Inferior parietal cortex (tissue), 1 donor: Measurements from ENCODE around the gene FSD2.
"Not testable (repeated sequence)": the region's sequence is repeated elsewhere in the genome, so short reads cannot be mapped to it uniquely, and the experiment has no call there.

Experiments
- DNase-seq: peaks from one replicate; pipeline ENCODE4 v3.0.0-alpha.2; 2016; ENCODE audit errors: extremely low spot score

The FSD2 gene

GRCh38 chr15:82792068-82792467 lies 13.8 kb downstream of the FSD2 start:
- no peak for DNase-seq

DNA sequence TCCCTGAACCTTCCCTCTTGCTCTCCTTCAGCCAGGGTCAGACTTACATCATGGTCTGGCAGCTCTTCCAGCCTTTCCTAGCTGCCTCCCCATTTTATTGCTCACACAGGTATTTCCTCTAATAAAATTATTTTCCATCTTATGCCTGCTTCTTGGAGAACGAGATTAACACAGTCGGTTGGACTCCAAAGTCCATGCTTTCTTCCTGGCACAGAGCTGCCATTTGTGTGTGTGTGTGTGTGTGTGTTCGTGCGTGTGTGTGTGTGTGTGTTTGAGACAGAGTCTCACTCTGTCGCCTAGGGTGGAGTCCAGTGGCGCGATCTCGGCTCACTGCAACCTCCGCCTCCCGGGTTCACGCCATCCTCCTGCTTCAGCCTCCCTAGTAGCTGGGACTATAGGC lies 15.5 kb downstream of the FSD2 start:
- no peak for DNase-seq

GRCh38 chr15:82789491-82789890 lies 16.4 kb downstream of the FSD2 start:
- no peak for DNase-seq

DNA sequence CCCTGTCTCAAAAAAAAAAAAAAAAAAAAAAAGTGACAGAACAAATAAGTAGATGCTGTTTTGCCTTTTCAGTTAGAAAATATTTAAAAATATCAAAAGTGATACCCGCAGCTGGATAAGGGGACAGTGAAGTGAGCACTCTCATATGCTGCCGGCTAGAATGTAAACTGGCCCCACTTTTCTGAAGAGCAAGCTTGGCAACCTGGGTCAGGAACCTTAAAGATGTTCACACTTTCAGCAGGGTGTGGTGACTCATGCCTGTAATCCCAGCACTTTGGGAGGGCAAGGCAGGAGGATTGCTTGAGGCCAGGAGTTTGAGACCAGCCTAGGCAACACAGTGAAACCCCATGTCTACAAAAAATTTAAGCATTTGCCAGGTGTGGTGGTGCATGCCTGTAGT lies 17.4 kb downstream of the FSD2 start:
- no peak for DNase-seq

GRCh38 chr15:82781349-82781748 lies 24.5 kb downstream of the FSD2 start:
- DNase-seq = no peak

- no peak for DNase-seq
Observed at GRCh38 chr15:82778755-82779154, 27.1 kb downstream of the FSD2 start.

DNA sequence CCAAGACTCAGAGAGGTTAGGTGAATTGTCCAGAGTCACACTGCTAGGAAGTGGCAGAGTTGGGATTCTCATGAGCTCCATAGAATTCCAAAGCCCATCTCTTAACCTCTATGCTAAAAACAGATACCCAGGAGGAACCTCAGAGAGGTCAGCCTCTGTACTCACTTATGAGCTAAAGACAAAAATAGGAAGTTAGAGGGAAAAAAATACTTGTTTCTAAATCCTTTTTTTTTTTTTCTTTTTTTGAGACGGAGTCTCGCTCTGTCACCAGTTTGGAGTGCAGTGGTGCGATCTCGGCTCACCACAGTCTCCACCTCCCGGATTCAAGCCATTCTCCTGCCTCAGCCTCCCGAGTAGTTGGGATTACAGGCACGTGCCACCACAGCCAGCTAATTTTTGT lies 31.4 kb downstream of the FSD2 start:
- DNase-seq = no peak

DNA sequence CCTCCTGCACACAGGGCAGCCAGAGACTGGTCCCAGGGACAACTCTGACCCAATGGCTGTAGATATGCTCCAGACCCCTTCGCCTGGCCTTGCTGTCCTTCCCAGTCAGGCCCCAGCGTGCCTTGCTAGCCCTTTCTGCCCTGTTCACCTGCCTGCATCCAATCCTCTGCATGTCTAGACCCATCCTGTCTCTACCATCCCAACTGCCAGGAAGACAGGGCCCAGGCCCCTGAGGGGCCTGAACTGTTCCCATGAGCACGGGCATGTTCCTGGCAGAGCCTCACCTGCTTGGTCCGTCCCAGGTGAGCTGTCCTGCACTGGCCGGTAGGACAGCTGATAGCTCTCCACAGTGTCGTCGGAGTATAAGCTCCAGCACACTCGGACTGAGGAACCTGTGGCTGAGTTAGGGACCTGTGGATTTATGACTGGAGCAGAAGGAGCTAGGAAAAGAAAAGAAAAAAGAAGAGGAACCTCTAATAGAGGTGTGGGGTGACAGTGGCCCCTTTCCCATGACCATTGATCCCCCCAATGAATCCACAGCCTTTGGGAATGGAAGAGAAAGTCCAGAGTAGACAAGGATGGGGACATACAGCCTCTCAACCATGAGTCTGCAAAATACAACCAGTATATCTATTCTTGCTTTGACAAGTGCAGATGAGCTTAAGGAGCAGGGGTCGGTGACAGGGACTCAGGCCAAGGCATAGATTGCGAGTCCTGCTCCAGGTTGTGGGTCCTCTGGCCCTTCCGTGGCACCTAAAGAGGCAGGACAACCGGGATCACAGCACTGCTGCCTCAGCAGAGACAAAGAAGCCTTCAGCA lies 33.9 kb downstream of the FSD2 start:
- no peak for DNase-seq

GRCh38 chr15:82768414-82769054 lies 37.3 kb downstream of the FSD2 start:
- no peak for DNase-seq

DNA sequence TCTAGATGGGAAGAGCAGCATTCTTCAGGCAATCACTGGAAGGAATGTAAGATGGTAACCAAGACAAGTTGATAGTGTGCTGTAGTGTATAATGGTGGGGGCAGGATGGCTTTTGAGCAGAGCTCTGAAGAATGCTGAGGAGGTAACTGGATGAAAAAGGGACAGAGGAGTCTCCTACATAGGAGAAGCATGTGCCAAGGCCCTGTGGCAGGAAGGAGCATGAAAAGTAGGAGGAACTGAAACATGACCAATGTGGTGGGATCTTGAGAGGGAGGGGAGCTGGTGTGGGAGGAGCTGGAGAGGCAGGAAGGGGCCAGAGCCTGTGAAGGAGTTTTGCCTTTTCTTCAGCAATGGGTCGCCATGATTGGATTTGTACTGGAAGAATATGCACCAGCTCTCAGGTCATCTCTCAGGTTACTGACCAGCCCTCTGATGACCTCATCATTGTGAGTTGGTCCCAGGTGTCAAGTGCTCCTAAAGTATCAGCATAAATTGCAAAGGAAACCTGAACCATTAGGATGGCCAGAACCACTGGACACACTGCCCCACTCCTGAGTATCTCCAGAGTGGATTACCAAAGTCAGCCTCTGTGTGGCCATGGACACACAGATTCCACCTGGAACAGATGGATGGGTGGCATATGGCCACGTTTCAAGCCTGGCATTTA lies 38.6 kb downstream of the FSD2 start:
- no peak for DNase-seq

GRCh38 chr15:82766201-82766600 lies 39.7 kb downstream of the FSD2 start:
- not testable (repeated sequence) for DNase-seq

DNA sequence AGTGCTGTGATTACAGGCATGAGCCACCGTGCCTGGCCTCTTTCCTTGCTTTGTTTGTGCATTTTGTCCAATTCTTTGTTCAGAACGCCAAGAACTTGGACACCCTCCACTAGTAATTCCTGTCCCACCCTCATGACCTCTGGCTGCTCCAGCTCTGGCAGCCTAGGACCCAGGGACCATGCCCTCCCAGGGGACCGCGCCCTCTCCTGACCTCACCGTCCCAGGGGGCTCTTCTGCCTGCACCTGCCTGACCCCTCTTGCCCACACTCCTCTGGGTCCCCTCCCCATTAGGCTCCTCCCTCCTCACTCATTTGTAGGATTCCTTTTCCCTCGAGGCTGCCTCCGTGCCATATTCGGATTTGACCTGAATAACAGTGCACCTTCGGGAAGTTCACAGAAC lies 41.1 kb downstream of the FSD2 start:
- DNase-seq = no peak

DNA sequence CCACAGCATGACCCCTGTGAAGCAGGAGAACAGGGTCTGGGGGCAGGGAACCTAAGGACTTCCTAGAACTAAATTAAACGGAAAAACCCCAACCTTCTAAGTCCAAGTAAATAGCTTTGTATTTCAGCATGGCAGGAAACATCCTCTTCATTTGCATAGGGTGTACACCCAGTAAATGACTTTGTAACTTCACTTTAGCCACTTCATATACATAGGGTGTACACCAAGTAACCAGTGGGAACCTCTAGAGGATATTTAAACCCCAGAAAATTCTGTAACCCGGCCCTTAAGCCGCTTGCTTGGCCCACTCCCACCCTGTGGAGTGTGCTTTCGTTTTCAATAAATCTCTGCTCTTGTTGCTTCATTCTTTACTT lies 41.8 kb downstream of the FSD2 start:
- DNase-seq = no peak

DNA sequence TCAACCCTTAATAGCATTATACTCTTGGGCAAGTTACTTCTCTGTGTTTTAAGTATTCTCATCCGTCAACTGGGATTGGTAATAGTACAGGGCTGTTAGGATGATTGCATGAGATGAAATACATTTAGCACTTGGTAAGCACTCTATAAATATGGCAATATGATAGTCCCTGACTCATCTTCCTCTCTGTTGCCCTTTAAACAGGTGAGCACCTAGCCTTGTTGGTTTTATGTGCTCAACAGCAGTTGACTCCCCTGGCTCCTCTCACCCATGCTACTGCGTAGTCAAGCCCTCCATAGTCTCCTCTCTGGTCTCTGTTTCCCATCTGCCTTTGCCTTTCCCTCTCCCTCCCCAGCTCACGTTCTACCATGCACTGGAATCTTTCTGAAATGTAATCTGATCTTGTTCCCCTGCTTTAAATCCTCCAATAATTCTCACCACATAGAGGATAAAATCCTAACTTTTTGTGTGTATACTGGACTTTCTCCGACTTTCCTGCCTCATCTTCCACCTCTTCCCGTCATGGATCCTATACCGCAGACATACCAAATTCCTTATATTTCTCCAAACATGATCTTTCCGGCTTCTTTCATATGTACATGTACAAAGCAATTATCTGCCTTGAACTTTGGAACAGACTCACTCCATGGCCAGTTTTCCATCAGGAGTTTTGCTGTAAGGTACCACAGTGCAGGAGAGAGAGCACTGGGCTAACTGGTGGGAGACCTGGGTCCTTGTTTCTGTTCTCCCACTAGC lies 42.3 kb downstream of the FSD2 start:
- no peak for DNase-seq

DNA sequence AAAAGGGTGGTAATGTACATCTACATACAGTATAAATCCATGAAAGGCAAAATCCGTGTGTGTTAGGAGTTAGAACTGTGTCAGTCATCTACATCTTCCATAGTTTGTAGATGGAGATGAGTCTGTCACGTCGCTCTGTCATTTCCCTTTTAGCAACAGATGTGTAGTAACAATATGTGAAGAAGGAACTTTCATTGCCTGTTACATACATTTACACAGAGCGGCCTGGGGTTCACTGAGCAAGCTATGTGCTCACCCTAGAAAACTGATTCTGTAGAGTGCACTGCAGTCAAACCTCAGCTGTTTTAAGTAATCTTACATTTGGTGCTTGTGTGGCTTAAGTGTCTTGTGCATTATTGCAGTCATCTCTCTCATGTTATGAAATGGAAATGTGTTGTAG lies 54.6 kb downstream of the FSD2 start:
- DNase-seq = no peak

- DNase-seq = no peak
Observed at GRCh38 chr15:82750831-82751180, 55.1 kb downstream of the FSD2 start.

DNA sequence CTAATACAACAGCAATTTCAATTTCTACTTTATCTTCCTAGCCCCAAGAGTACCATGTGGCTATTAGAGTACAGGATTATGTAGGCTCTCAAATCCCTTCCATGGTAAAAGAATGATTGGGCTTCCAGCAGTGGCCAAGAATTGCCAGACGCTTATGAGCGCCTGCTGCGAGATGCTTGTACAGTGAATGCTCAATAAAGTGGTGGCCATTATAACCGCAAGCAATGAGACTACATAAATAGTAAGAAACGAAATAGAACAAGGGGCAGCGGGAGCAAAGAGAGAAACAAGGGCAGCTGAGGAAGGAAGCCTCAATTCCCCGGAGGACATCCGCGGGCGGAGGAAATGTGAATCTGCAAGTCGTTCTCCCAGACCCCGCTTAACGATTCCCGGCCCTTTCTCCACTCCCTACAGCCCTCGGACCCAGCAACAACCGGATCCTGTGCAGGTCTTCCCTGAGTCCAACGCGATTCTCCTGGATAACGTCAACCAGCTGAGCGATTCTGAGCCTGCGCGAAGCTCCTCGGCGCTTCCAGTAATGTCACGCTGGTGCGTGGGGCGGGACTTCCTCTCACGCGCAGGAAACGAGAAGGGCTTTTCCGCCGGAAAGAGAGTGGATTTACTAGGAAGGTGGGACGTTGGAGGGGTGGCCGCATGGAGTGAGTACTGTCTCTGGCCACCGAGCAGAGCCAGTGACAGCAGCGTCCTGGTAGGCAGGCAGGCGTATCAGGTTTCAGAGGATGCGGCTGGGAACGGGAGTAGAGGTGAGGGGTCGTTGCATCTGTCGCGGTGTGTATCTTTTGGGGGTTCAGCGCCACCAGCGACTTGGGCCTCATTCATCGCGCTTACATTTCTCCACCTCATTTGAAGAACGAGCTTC lies 55.7 kb downstream of the FSD2 start:
- peak; percentile 99 for DNase-seq

DNA sequence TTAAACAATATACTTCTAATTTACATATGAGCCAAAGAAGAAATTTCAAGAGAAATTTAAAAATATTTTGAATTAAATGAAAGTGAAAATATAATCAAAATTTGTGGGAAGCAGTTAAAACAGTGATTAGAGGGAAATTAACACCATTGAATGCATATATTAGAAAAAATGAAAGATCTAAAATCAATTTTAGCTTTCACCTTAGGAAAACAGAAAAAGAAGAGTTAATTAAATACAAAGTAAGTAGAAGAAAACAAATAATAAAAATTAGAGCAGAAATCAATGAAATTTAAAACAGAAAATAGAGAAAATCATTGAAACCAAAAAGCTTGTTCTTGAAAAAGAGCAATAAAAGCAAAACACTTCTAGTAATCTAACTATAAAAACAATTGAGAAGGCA lies 57.6 kb downstream of the FSD2 start:
- no peak for DNase-seq

DNA sequence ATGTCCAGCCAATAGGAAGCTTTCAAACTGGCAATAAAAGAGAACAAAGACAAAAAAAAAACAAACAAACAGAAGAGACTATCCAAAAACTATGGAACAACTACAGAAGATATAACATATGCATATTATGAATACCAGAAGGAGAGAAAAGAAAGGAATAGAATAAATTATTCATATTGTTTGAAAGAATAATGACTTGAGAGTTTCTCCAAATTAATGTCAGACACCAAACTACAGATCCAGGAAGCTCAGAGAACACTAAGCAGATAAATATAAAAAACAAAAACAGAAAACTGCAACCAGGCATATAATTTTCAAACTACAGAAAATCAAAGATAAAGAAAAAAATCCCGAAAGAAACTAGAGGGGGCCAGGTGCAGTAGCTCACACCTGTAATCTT lies 62.1 kb downstream of the FSD2 start:
- no peak for DNase-seq

DNA sequence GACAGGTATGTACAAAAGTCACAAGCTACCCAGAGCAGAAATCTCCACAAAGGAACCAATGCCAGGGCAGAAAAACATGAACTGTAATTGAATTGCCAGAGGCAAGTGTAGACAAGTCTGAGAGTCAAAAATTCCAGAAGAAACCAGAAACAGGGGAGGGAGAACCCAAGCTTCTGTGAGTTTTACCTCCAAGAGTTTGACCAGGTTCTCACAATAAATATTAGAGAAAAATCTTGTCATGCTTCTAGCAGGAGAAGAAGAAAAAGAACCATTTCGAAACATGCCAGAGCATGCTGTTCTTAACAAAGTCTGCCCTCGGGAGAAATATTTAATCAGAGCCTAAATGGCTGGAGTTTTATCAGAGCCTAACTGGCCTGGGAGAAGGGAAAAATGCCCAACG lies 63.7 kb downstream of the FSD2 start:
- DNase-seq = no peak

DNA sequence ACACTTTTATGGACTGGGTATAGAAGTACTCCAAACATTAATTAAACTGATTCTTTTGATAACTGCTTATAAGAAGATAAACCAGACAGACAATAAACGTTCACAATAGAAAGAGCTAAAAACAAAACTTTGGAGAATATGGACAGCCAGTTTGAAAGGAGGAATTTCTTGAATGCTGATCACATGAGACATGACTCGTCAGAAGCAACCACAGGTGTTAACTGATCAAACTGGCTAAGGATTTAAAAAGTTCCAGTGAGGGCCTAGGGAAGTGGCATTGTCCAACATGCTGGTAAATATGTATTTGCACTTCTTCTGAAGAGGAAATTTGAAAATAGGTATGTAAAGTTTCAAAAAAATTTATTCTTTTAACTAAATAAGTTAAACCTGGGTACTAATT lies 66.8 kb downstream of the FSD2 start:
- no peak for DNase-seq
